Trophoblast cell (in vitro differentiated cells and primary cell): ENCODE data around the gene CCNF. TPM values are rescaled to one million over a fixed set of nuclear protein-coding genes. Genes with fewer than 3 reads are reported as not detected.
A peak's percentile ranks its signal among the peaks of the same experiment; 100 is the strongest.

ENCODE experiments used
- DNase-seq, 2 donors: peaks; one replicate each; pipeline ENCODE4 v3.0.0-alpha.2; 2016
- H2AFZ ChIP-seq: 2 replicates; pipeline ENCODE4 v1.6.1; 2013; ENCODE audit warnings: low read length, moderate library complexity, mild to moderate bottlenecking; ENCODE audit not compliant: insufficient read depth, poor library complexity
- H2AK5ac ChIP-seq: 2 replicates; pipeline ENCODE4 v1.6.1; 2013; ENCODE audit warnings: mild to moderate bottlenecking, low read length
- H2BK120ac ChIP-seq: 2 replicates; pipeline ENCODE4 v1.6.1; 2013; ENCODE audit warnings: low read length, mild to moderate bottlenecking, moderate library complexity; ENCODE audit not compliant: insufficient read depth, poor library complexity
- H2BK12ac ChIP-seq: 2 replicates; pipeline ENCODE4 v1.6.1; 2013; ENCODE audit warnings: mild to moderate bottlenecking, low read length, moderate library complexity
- H2BK5ac ChIP-seq: 2 replicates; pipeline ENCODE4 v1.6.1; 2013; ENCODE audit warnings: low read length, low read depth, moderate library complexity, mild to moderate bottlenecking; ENCODE audit not compliant: poor library complexity
- H3K14ac ChIP-seq: 2 replicates; pipeline ENCODE4 v1.6.1; 2013; ENCODE audit warnings: mild to moderate bottlenecking, low read length
- H3K18ac ChIP-seq: 2 replicates; pipeline ENCODE4 v1.6.1; 2013; ENCODE audit warnings: mild to moderate bottlenecking, low read length
- H3K23ac ChIP-seq: 2 replicates; pipeline ENCODE4 v1.6.1; 2013; ENCODE audit warnings: low read length
- H3K27ac ChIP-seq: 2 replicates; pipeline ENCODE4 v1.5.1; 2013; ENCODE audit warnings: low read depth, mild to moderate bottlenecking, inconsistent platforms, low read length, moderate library complexity
- H3K27me3 ChIP-seq: 2 replicates; pipeline ENCODE4 v1.6.1; 2013; ENCODE audit warnings: inconsistent platforms, mild to moderate bottlenecking, low read length, moderate library complexity; ENCODE audit not compliant: insufficient read depth
- H3K36me3 ChIP-seq, 2 experiments: 1 replicate in 1 of 2; 2 replicates in 1 of 2; pipeline ENCODE4 v1.6.1; 2013; ENCODE audit warnings: low read length in 2 of 2, mild to moderate bottlenecking in 2 of 2, moderate library complexity in 1 of 2; ENCODE audit not compliant: insufficient read depth in 2 of 2, control insufficient read depth in 1 of 2
- H3K4ac ChIP-seq: 2 replicates; pipeline ENCODE4 v1.6.1; 2013; ENCODE audit warnings: low read depth, mild to moderate bottlenecking, low read length, moderate library complexity
- H3K4me1 ChIP-seq, 2 experiments: 1 replicate in 1 of 2; 2 replicates in 1 of 2; pipeline ENCODE4 v1.6.1; 2013; ENCODE audit warnings: low read length in 2 of 2, mild to moderate bottlenecking in 2 of 2, moderate library complexity in 1 of 2; ENCODE audit not compliant: insufficient read depth in 2 of 2, control insufficient read depth in 1 of 2
- H3K4me2 ChIP-seq: 2 replicates; pipeline ENCODE4 v1.6.1; 2013; ENCODE audit warnings: inconsistent platforms, mild to moderate bottlenecking, low read length, moderate library complexity
- H3K4me3 ChIP-seq: 2 replicates; pipeline ENCODE4 v1.5.1; 2013; ENCODE audit warnings: mild to moderate bottlenecking, low read depth, low read length, inconsistent platforms
- H3K79me1 ChIP-seq: one replicate; pipeline ENCODE4 v1.6.1; 2013; ENCODE audit warnings: low read length
- H3K79me2 ChIP-seq: 2 replicates; pipeline ENCODE4 v1.6.1; 2013; ENCODE audit warnings: low read length, mild to moderate bottlenecking; ENCODE audit not compliant: control insufficient read depth, insufficient read depth, poor library complexity
- H3K9ac ChIP-seq: 2 replicates; pipeline ENCODE4 v1.6.1; 2013; ENCODE audit warnings: mild to moderate bottlenecking, low read length
- H3K9me3 ChIP-seq: 2 replicates; pipeline ENCODE4 v1.6.1; 2013; ENCODE audit warnings: low read depth, mild to moderate bottlenecking, control low read depth, inconsistent platforms, low read length; ENCODE audit not compliant: insufficient read depth
- H4K12ac ChIP-seq: 2 replicates; pipeline ENCODE4 v1.6.1; 2013; ENCODE audit warnings: low read depth, mild to moderate bottlenecking, low read length, moderate library complexity
- H4K8ac ChIP-seq: 2 replicates; pipeline ENCODE4 v1.6.1; 2013; ENCODE audit warnings: low read depth, mild to moderate bottlenecking, low read length, moderate library complexity
- H4K91ac ChIP-seq: one replicate; pipeline ENCODE4 v1.6.1; 2013; ENCODE audit warnings: low read depth, mild to moderate bottlenecking, low read length, moderate library complexity
- WGBS: extraction: QIAGEN DNeasy Blood & Tissue Kit; methylation state at CpG from one replicate; pipeline ENCODE4 v1.1.7; 2013; ENCODE audit warnings: missing lambda C conversion rate; ENCODE audit not compliant: insufficient read length, insufficient coverage; ENCODE audit errors: extremely low coverage; 5-methylcytosine and 5-hydroxymethylcytosine counted together
- polyA plus RNA-seq: library from polyadenylated mRNA; stranded (reverse); fragments of 200-250 nt; gene quantifications from 2 replicates; pipeline ENCODE4 v1.2.3, GENCODE V29; 2013

The CCNF gene
- polyA plus RNA-seq: 15.0 and 15.3 TPM in 2 replicates

- Histone ChIP-seq H2BK12ac (no peak within 1 kb of the TSS), H2BK5ac (peak within 1 kb of the TSS; percentile 80), H3K9me3 (peaks cover 2% of the 10 kb centered on the region), H3K27me3 (no peaks in the 10 kb centered on the region), H4K91ac (peak within 1 kb of the TSS; percentile 87), H2AK5ac (no peak within 1 kb of the TSS), H3K9ac (peak within 1 kb of the TSS; percentile 88), H3K4me1 (peaks cover 7 to 16% of the 10 kb centered on the region in 2 experiments), H4K12ac (peak within 1 kb of the TSS; percentile 87), H3K79me2 (peaks cover 11% of the 10 kb centered on the region), H3K79me1 (peaks cover 10% of the 10 kb centered on the region), H4K8ac (peak within 1 kb of the TSS; percentile 86), H3K23ac (no peak within 1 kb of the TSS), H3K4me2 (peak within 1 kb of the TSS; percentile 96), H2BK120ac (peak within 1 kb of the TSS; percentile 85), H3K18ac (peak within 1 kb of the TSS; percentile 94), H3K36me3 (peaks cover 21 to 24% of the 10 kb centered on the region in 2 experiments), H3K27ac (peak within 1 kb of the TSS; percentile 19), H3K4me3 (peak within 1 kb of the TSS; percentile 97), H3K14ac (peak within 1 kb of the TSS; percentile 93), H3K4ac (peak within 1 kb of the TSS; percentile 89), H2AFZ (peak within 1 kb of the TSS; percentile 74)
- peak; percentile 95 to 96 for DNase-seq
- no CpG with 5 or more reads among the region's 103 CpGs for WGBS
Observed at GRCh38 chr16:2429034-2429770, at the start of gene CCNF. CCNF (plus strand) TSS chr16:2429447; CDS start chr16:2429482, 35 bp downstream.

GRCh38 chr16:2383501-2383900 lies 45.7 kb upstream of the CCNF start:
- Histone ChIP-seq H4K8ac (no peak overlapping the region), H2BK120ac (no peak overlapping the region), H3K27me3 (no peaks in the 10 kb centered on the region), H4K91ac (no peak overlapping the region), H2BK12ac (no peak overlapping the region), H2AK5ac (no peak overlapping the region), H3K4me3 (no peak overlapping the region), H3K27ac (no peak overlapping the region), H2BK5ac (no peak overlapping the region), H3K18ac (no peak overlapping the region), H3K23ac (no peak overlapping the region), H3K79me1 (no peaks in the 10 kb centered on the region), H3K9me3 (no peaks in the 10 kb centered on the region), H3K79me2 (no peaks in the 10 kb centered on the region), H3K9ac (no peak overlapping the region), H3K36me3 (no peaks in the 10 kb centered on the region), H3K14ac (no peak overlapping the region), H3K4me1 (no peaks in the 10 kb centered on the region), H4K12ac (no peak overlapping the region), H2AFZ (no peak overlapping the region), H3K4me2 (no peak overlapping the region), H3K4ac (no peak overlapping the region)
- no peak for DNase-seq
- WGBS: no CpG with 5 or more reads among the region's 1 CpG

GRCh38 chr16:2384426-2384825 lies 44.8 kb upstream of the CCNF start:
- Histone ChIP-seq H3K9ac (no peak overlapping the region), H3K4me1 (no peaks in the 10 kb centered on the region), H3K27ac (no peak overlapping the region), H2AK5ac (no peak overlapping the region), H3K79me1 (no peaks in the 10 kb centered on the region), H3K14ac (no peak overlapping the region), H3K4ac (no peak overlapping the region), H3K79me2 (no peaks in the 10 kb centered on the region), H2BK120ac (no peak overlapping the region), H3K36me3 (no peaks in the 10 kb centered on the region), H4K91ac (no peak overlapping the region), H3K4me2 (no peak overlapping the region), H4K12ac (no peak overlapping the region), H4K8ac (no peak overlapping the region), H2AFZ (no peak overlapping the region), H3K27me3 (no peaks in the 10 kb centered on the region), H3K23ac (no peak overlapping the region), H3K9me3 (peaks cover 4% of the 10 kb centered on the region), H3K4me3 (no peak overlapping the region), H3K18ac (no peak overlapping the region), H2BK5ac (no peak overlapping the region), H2BK12ac (no peak overlapping the region)
- no CpG with 5 or more reads among the region's 2 CpGs for WGBS
- DNase-seq: no peak

- H2BK5ac ChIP-seq: no peak overlapping the region
- H3K9me3 ChIP-seq: peaks cover 4% of the 10 kb centered on the region
- no peak overlapping the region for H4K91ac ChIP-seq
- H3K79me2 ChIP-seq: no peaks in the 10 kb centered on the region
- no CpG with 5 or more reads among the region's 3 CpGs for WGBS
- no peak overlapping the region for H2AK5ac ChIP-seq
- H4K8ac ChIP-seq: no peak overlapping the region
- no peak overlapping the region for H3K4me2 ChIP-seq
- H3K18ac ChIP-seq: no peak overlapping the region
- H3K9ac ChIP-seq: no peak overlapping the region
- H3K14ac ChIP-seq: no peak overlapping the region
- H2AFZ ChIP-seq: no peak overlapping the region
- no peak overlapping the region for H2BK120ac ChIP-seq
- no peak overlapping the region for H3K4ac ChIP-seq
- no peak overlapping the region for H4K12ac ChIP-seq
- no peaks in the 10 kb centered on the region for H3K4me1 ChIP-seq
- no peak overlapping the region for H3K27ac ChIP-seq
- H3K4me3 ChIP-seq: no peak overlapping the region
- H3K27me3 ChIP-seq: no peaks in the 10 kb centered on the region
- peak; percentile 75 to 85 for DNase-seq
- no peaks in the 10 kb centered on the region for H3K36me3 ChIP-seq
- H3K79me1 ChIP-seq: no peaks in the 10 kb centered on the region
- H3K23ac ChIP-seq: no peak overlapping the region
- no peak overlapping the region for H2BK12ac ChIP-seq
Observed at GRCh38 chr16:2385190-2385836, 43.9 kb upstream of the CCNF start.
